ENCODE measurements around the gene CDYL2. TPM values are rescaled to one million over a fixed set of nuclear protein-coding genes. Genes with fewer than 3 reads are reported as not detected.

Gene CDYL2
- total and polyA plus RNA-seq, 4 donors: 1.3 to 12.6 (median 3.7) TPM

DNA sequence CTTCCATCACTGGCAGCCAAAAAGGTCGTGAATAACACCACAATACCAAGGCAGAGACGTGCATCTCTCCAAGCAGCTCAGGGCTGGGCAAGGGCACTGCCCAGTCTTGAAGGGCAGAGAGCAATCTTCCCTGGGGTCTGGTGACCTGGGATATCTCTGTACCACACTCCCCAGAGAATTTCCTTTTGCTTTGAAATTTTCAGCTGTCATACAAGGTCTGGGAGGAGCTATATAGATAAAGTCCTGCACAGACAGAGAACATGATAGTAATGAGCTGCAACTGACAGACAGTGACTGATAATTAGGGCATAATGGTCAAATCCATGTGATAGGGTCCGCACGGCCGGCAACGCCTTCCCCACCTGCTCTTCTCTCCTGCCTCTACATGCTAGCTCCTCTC, 195.5 kb downstream of the CDYL2 start:
- 79 to 92% methylated on average over 6 of the region's 6 CpGs for WGBS, 2 donors
- peaks cover 0 to 2% (median 0%) of the 10 kb centered on the region in 5 donors for H3K4me1 ChIP-seq (ENCODE audit: control insufficient read depth in 5 of 5, insufficient read depth in 5 of 5, low read length in 5 of 5)
- H3K9ac ChIP-seq (ENCODE audit: insufficient read depth in 1 of 2, low read length in 2 of 2): no peak overlapping the region
- no peaks in the 10 kb centered on the region for H3K27me3 ChIP-seq (ENCODE audit: control insufficient read depth in 3 of 3, insufficient read depth in 3 of 3, low read length in 2 of 3)
- H3K9me3 ChIP-seq (ENCODE audit: control insufficient read depth in 4 of 4, insufficient read depth in 3 of 4, low read length in 3 of 4): peaks cover 0 to 4% (median 0%) of the 10 kb centered on the region in 4 donors
- no peak overlapping the region for H3K4me3 ChIP-seq
- H3K27ac ChIP-seq (ENCODE audit: low read depth in 1 of 2, low read length in 1 of 2): no peak overlapping the region
- H3K36me3 ChIP-seq (ENCODE audit: control insufficient read depth in 4 of 4, insufficient read depth in 4 of 4, low read length in 4 of 4): peaks cover 0 to 8% (median 1%) of the 10 kb centered on the region in 4 donors
- ATAC-seq (ENCODE audit: insufficient read depth, low FRiP score): no peak
- TF ChIP-seq, protein P1, sequence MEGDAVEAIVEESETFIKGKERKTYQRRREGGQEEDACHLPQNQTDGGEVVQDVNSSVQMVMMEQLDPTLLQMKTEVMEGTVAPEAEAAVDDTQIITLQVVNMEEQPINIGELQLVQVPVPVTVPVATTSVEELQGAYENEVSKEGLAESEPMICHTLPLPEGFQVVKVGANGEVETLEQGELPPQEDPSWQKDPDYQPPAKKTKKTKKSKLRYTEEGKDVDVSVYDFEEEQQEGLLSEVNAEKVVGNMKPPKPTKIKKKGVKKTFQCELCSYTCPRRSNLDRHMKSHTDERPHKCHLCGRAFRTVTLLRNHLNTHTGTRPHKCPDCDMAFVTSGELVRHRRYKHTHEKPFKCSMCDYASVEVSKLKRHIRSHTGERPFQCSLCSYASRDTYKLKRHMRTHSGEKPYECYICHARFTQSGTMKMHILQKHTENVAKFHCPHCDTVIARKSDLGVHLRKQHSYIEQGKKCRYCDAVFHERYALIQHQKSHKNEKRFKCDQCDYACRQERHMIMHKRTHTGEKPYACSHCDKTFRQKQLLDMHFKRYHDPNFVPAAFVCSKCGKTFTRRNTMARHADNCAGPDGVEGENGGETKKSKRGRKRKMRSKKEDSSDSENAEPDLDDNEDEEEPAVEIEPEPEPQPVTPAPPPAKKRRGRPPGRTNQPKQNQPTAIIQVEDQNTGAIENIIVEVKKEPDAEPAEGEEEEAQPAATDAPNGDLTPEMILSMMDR (IDR thresholded peaks at IDR 0.05; ENCODE audit: control extremely low read depth, extremely low read depth): no peak
- no peak for DNase-seq

DNA sequence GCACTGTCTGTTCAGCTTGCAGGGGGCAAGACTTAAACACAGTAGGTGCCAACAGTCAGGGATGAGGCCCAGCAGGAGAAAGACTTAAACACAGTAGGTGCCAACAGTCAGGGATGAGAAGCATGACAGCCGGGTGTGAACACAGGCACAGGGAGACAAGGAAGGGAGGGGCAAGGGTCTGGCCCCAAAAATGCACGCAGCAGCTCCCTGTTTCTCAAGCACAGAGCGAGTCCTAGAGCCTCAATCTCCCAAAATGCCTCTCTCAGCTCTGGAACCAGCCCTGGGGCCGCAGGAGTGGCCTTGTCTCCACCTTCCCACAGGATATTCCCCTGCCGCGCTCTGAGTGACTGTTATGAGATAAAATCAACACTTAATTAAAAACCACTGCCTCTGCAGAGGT, 197.2 kb downstream of the CDYL2 start:
- TF ChIP-seq, protein P1 (IDR thresholded peaks at IDR 0.05; ENCODE audit: control extremely low read depth, extremely low read depth): no peak
- DNase-seq: no peak
- Histone ChIP-seq H3K4me1 (ENCODE audit: control insufficient read depth in 5 of 5, insufficient read depth in 5 of 5, low read length in 5 of 5) (peaks cover 0 to 2% (median 0%) of the 10 kb centered on the region in 5 donors), H3K27me3 (ENCODE audit: control insufficient read depth in 3 of 3, insufficient read depth in 3 of 3, low read length in 2 of 3) (no peaks in the 10 kb centered on the region), H3K9ac (ENCODE audit: insufficient read depth in 1 of 2, low read length in 2 of 2) (no peak overlapping the region), H3K9me3 (ENCODE audit: control insufficient read depth in 4 of 4, insufficient read depth in 3 of 4, low read length in 3 of 4) (peaks cover 0 to 2% (median 0%) of the 10 kb centered on the region in 4 donors), H3K4me3 (no peak overlapping the region), H3K27ac (ENCODE audit: low read depth in 1 of 2, low read length in 1 of 2) (no peak overlapping the region), H3K36me3 (ENCODE audit: control insufficient read depth in 4 of 4, insufficient read depth in 4 of 4, low read length in 4 of 4) (peaks cover 0 to 8% (median 1%) of the 10 kb centered on the region in 4 donors)
- WGBS, 2 donors: 82 to 91% methylated on average over 6 of the region's 6 CpGs
- ATAC-seq (ENCODE audit: insufficient read depth, low FRiP score): no peak

DNA sequence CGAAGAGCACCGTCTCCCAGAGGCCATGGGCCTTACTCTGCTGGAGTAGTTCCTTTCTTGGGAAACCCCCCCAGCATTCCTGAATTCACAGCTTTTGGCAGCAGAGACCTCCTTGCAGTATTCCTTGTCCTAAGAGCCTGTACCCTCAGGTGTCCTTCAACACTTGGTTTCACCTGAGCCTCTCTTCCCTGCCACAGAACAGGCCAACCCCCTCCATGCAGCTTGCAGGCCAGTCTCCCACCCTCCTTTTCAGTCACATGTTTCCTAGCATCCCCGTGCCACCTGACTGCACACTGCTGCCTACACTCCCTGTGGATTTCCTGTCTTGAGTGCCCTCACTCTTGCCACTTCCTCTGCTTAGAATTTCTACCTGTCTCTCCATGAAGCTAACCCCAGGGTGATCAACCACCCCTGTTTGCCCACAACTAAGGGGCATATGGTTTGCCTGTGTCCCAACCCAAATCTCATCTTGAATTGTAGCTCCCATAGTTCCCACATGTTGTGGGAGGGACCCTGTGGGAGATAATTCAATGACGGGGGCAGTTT, 198.1 kb downstream of the CDYL2 start:
- Histone ChIP-seq H3K9me3 (ENCODE audit: control insufficient read depth in 4 of 4, insufficient read depth in 3 of 4, low read length in 3 of 4) (peaks cover 0 to 2% (median 0%) of the 10 kb centered on the region in 4 donors), H3K9ac (ENCODE audit: insufficient read depth in 1 of 2, low read length in 2 of 2) (no peak overlapping the region), H3K4me3 (no peak overlapping the region), H3K4me1 (ENCODE audit: control insufficient read depth in 5 of 5, insufficient read depth in 5 of 5, low read length in 5 of 5) (peaks cover 0 to 2% (median 0%) of the 10 kb centered on the region in 5 donors), H3K27me3 (ENCODE audit: control insufficient read depth in 3 of 3, insufficient read depth in 3 of 3, low read length in 2 of 3) (no peaks in the 10 kb centered on the region), H3K27ac (ENCODE audit: low read depth in 1 of 2, low read length in 1 of 2) (no peak overlapping the region), H3K36me3 (ENCODE audit: control insufficient read depth in 4 of 4, insufficient read depth in 4 of 4, low read length in 4 of 4) (peaks cover 0 to 5% (median 1%) of the 10 kb centered on the region in 4 donors)
- 88 to 90% methylated on average over 4 of the region's 4 CpGs for WGBS, 2 donors
- DNase-seq (no peak), ATAC-seq (ENCODE audit: insufficient read depth, low FRiP score) (no peak)
- TF ChIP-seq, protein P1 (IDR thresholded peaks at IDR 0.05; ENCODE audit: control extremely low read depth, extremely low read depth): no peak

Data from lung (tissue), 12 donors.